ENCODE measurements around the gene NPC1.
A peak's percentile ranks its signal among the peaks of the same experiment; 100 is the strongest.

DNA sequence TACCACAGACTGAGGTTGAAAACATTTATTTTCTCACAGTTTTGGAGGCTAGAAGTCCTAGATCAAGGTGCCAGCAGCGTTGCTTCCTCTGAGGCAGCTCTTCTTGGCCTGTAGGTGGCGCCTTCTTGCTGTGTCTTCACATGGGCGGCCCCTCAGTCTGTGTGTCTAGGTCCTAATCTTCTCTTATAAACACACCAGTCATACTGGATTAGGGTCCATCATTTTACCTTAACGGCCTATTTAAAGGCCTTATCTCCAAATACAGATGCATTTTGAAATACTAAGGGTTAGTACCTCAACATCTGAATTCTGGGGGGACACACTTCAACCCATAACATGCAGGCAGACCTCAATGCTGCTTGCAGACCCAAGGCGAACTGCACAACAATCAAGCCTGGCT lies 87.4 kb downstream of the NPC1 start:
- TF ChIP-seq, protein P1, sequence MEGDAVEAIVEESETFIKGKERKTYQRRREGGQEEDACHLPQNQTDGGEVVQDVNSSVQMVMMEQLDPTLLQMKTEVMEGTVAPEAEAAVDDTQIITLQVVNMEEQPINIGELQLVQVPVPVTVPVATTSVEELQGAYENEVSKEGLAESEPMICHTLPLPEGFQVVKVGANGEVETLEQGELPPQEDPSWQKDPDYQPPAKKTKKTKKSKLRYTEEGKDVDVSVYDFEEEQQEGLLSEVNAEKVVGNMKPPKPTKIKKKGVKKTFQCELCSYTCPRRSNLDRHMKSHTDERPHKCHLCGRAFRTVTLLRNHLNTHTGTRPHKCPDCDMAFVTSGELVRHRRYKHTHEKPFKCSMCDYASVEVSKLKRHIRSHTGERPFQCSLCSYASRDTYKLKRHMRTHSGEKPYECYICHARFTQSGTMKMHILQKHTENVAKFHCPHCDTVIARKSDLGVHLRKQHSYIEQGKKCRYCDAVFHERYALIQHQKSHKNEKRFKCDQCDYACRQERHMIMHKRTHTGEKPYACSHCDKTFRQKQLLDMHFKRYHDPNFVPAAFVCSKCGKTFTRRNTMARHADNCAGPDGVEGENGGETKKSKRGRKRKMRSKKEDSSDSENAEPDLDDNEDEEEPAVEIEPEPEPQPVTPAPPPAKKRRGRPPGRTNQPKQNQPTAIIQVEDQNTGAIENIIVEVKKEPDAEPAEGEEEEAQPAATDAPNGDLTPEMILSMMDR (IDR thresholded peaks at IDR 0.05): peak; percentile 31 to 36 (median 35)
- TF ChIP-seq POLR2A (IDR thresholded peaks at IDR 0.05): no peak

Measured in ovary (tissue), 3 donors.